OCI-LY1 (cell line): Measurements from ENCODE around the gene LPO.

ENCODE experiments used
- H2AFZ ChIP-seq: fragments of 200-600 bp; sonication (generic), shearing (Covaris generic); 2 replicates; pipeline ENCODE4 v1.6.0; 2014; ENCODE audit warnings: antibody characterized with exemption, mild to moderate bottlenecking, low read length
- H3F3A ChIP-seq: fragments of 200-600 bp; sonication (generic), shearing (Covaris generic); 2 replicates; pipeline ENCODE4 v1.6.0; 2014; ENCODE audit warnings: mild to moderate bottlenecking, antibody characterized with exemption, low read length, moderate library complexity; ENCODE audit not compliant: insufficient read depth
- H3K27ac ChIP-seq: fragments of 200-600 bp; sonication (generic); 2 replicates; pipeline ENCODE4 v1.5.1; 2014; ENCODE audit warnings: low read length, mixed run types, mild to moderate bottlenecking, low read depth; ENCODE audit not compliant: poor library complexity, severe bottlenecking
- H3K27me3 ChIP-seq: fragments of 200-600 bp; sonication (generic); 2 replicates; pipeline ENCODE4 v1.6.0; 2014; ENCODE audit warnings: antibody characterized with exemption, mild to moderate bottlenecking, low read length, moderate library complexity; ENCODE audit not compliant: insufficient read depth
- H3K36me3 ChIP-seq: fragments of 200-600 bp; sonication (generic); 2 replicates; pipeline ENCODE4 v1.6.1; 2014; ENCODE audit warnings: mild to moderate bottlenecking, antibody characterized with exemption, low read length, moderate library complexity, mixed read lengths; ENCODE audit not compliant: insufficient read depth
- H3K4me1 ChIP-seq: fragments of 200-600 bp; sonication (generic); 2 replicates; pipeline ENCODE4 v1.5.1; 2014; ENCODE audit warnings: mild to moderate bottlenecking, low read length, moderate library complexity; ENCODE audit not compliant: insufficient read depth, severe bottlenecking
- H3K4me2 ChIP-seq: fragments of 200-600 bp; sonication (generic), shearing (Covaris generic); 2 replicates; pipeline ENCODE4 v1.6.1; 2014; ENCODE audit warnings: low read length
- H3K4me3 ChIP-seq: fragments of 200-600 bp; sonication (generic); 2 replicates; pipeline ENCODE4 v1.5.1; 2014; ENCODE audit warnings: low read length, low read depth, mild to moderate bottlenecking, mixed read lengths; ENCODE audit not compliant: poor library complexity, severe bottlenecking
- H3K79me2 ChIP-seq: fragments of 200-600 bp; shearing (Covaris generic); 2 replicates; pipeline ENCODE4 v1.6.1; 2016; ENCODE audit warnings: mixed run types, low read length, mixed read lengths; ENCODE audit not compliant: insufficient read depth
- H3K9ac ChIP-seq: fragments of 200-600 bp; sonication (generic), shearing (Covaris generic); 2 replicates; pipeline ENCODE4 v1.6.1; 2014; ENCODE audit warnings: mild to moderate bottlenecking, low read length, mixed read lengths
- H3K9me2 ChIP-seq: fragments of 200-600 bp; sonication (generic), shearing (Covaris generic); 2 replicates; pipeline ENCODE4 v1.6.1; 2014; ENCODE audit warnings: low read depth, mild to moderate bottlenecking, low read length, mixed read lengths
- H3K9me3 ChIP-seq: fragments of 200-600 bp; shearing (Covaris generic); 2 replicates; pipeline ENCODE4 v1.6.1; 2014; ENCODE audit warnings: low read length, mixed read lengths
- H4K20me1 ChIP-seq: fragments of 200-600 bp; sonication (generic), shearing (Covaris generic); 2 replicates; pipeline ENCODE4 v1.6.0; 2016; ENCODE audit warnings: mild to moderate bottlenecking, low read length; ENCODE audit not compliant: insufficient read depth
- EZH2 ChIP-seq: fragments of 200-600 bp; sonication (generic), shearing (Covaris generic); IDR thresholded peaks from 2 replicates; pipeline ENCODE4 v1.8.0; 2017; ENCODE audit warnings: borderline replicate concordance, mixed run types, mild to moderate bottlenecking, antibody characterized with exemption, low read length, moderate library complexity, mixed read lengths
- TF ChIP-seq, protein P1 (sequence below): fragments of 200-600 bp; sonication (generic), shearing (Covaris generic); IDR thresholded peaks from 2 replicates; pipeline ENCODE4 v1.5.1; 2017; ENCODE audit warnings: mild to moderate bottlenecking, antibody characterized with exemption, low read length, moderate library complexity, mixed read lengths

The LPO gene

GRCh38 chr17:58306131-58306951 lies 68.0 kb downstream of the LPO start:
- Histone ChIP-seq H3K4me3 (no peak overlapping the region), H3K27me3 (no peaks in the 10 kb centered on the region), H3K9ac (no peak overlapping the region), H3K9me2 (no peaks in the 10 kb centered on the region), H2AFZ (no peak overlapping the region), H3K4me1 (no peaks in the 10 kb centered on the region), H3K27ac (no peak overlapping the region), H3K79me2 (no peaks in the 10 kb centered on the region), H3K4me2 (no peak overlapping the region), H3F3A (no peaks in the 10 kb centered on the region), H3K9me3 (no peaks in the 10 kb centered on the region), H3K36me3 (peaks cover 30% of the 10 kb centered on the region; the same call in 1 of the 2 replicates), H4K20me1 (no peaks in the 10 kb centered on the region)
- TF ChIP-seq, protein P1, sequence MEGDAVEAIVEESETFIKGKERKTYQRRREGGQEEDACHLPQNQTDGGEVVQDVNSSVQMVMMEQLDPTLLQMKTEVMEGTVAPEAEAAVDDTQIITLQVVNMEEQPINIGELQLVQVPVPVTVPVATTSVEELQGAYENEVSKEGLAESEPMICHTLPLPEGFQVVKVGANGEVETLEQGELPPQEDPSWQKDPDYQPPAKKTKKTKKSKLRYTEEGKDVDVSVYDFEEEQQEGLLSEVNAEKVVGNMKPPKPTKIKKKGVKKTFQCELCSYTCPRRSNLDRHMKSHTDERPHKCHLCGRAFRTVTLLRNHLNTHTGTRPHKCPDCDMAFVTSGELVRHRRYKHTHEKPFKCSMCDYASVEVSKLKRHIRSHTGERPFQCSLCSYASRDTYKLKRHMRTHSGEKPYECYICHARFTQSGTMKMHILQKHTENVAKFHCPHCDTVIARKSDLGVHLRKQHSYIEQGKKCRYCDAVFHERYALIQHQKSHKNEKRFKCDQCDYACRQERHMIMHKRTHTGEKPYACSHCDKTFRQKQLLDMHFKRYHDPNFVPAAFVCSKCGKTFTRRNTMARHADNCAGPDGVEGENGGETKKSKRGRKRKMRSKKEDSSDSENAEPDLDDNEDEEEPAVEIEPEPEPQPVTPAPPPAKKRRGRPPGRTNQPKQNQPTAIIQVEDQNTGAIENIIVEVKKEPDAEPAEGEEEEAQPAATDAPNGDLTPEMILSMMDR, result no peak
- TF ChIP-seq EZH2, result no peak

DNA sequence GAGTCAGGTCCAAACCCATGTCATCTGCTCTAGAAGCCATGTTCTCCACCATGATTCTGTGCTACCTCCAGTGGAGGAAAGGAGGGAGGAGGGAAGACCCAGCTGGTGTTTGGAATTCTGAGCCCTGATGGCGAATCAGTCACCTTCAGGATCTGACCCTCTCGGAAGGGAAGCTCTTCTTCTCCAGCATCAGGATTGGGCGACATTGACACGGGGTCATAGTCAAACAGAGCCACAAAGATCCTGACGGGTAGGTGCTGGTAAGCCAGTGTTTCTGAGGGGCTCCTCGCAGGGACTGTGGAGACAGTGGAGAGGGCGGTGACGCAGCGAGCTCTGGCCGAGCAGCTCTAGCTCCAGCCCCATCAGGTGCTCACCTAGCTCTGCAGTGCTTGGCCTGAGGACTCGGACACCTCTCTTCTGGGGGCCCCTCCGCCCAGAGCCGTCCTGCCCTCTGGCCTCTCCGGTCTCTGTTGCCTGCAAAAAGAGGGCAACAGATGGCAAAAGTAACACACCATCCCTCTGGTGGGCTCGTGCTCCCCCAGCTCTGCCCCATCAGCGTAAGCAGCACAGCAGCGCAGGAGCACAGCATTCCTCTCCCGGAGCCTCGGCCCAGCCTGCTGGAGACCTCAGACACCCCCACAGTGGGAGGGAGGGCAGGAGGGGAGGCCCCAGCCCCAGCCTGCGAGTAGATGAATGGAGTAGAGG lies 69.2 kb downstream of the LPO start:
- no peaks in the 10 kb centered on the region for H4K20me1 ChIP-seq
- TF ChIP-seq, protein P1, result no peak
- TF ChIP-seq EZH2, result no peak
- no peaks in the 10 kb centered on the region for H3F3A ChIP-seq
- H3K27ac ChIP-seq, result no peak overlapping the region
- no peaks in the 10 kb centered on the region for H3K9me3 ChIP-seq
- H3K4me3 ChIP-seq, result no peak overlapping the region
- no peaks in the 10 kb centered on the region for H3K9me2 ChIP-seq
- H3K4me1 ChIP-seq, result no peaks in the 10 kb centered on the region
- H3K4me2 ChIP-seq, result no peak overlapping the region
- H2AFZ ChIP-seq, result no peak overlapping the region
- H3K36me3 ChIP-seq, result peaks cover 26% of the 10 kb centered on the region; the same call in 1 of the 2 replicates
- H3K27me3 ChIP-seq, result no peaks in the 10 kb centered on the region
- H3K9ac ChIP-seq, result no peak overlapping the region
- no peaks in the 10 kb centered on the region for H3K79me2 ChIP-seq

GRCh38 chr17:58308173-58308984 lies 70.0 kb downstream of the LPO start:
- H3K9me3 ChIP-seq, result no peaks in the 10 kb centered on the region

More at GRCh38 chr17:58308173-58308984, 70.0 kb downstream of the LPO start:
- peaks cover 26% of the 10 kb centered on the region; the same call in 1 of the 2 replicates for H3K36me3 ChIP-seq
- TF ChIP-seq, protein P1, result peak; percentile 19; the same call in 1 of the 2 replicates
- no peak for TF ChIP-seq EZH2
- no peaks in the 10 kb centered on the region for H4K20me1 ChIP-seq
- H3K4me2 ChIP-seq, result no peak overlapping the region
- H3K79me2 ChIP-seq, result no peaks in the 10 kb centered on the region
- no peaks in the 10 kb centered on the region for H3K9me2 ChIP-seq
- no peaks in the 10 kb centered on the region for H3K4me1 ChIP-seq
- H3F3A ChIP-seq, result no peaks in the 10 kb centered on the region
- H3K27me3 ChIP-seq, result no peaks in the 10 kb centered on the region
- H2AFZ ChIP-seq, result no peak overlapping the region
- H3K27ac ChIP-seq, result no peak overlapping the region
- no peak overlapping the region for H3K9ac ChIP-seq
- no peak overlapping the region for H3K4me3 ChIP-seq
